K562 (cell line): ENCODE data around the gene FBXO8.

Experiments used
- EP300 ChIP-seq: IDR thresholded peaks from 2 replicates; pipeline ENCODE4 v1.6.1; 2012; ENCODE audit warnings: low read length, improper control_type of control experiment
- MAFF ChIP-seq: IDR thresholded peaks from 2 replicates; pipeline ENCODE4 v1.6.1; 2012; ENCODE audit warnings: low read length, improper control_type of control experiment
- PHF21A ChIP-seq: fragments of 450-650 bp; IDR thresholded peaks from 2 replicates; pipeline ENCODE4 v1.6.1; 2017; ENCODE audit warnings: low read depth, borderline replicate concordance
- POLR2A ChIP-seq: fragments of 450-650 bp; conservative IDR thresholded peaks from 2 replicates; pipeline ENCODE4 v1.6.1; 2016
- POLR2AphosphoS5 ChIP-seq: IDR thresholded peaks from 2 replicates; pipeline ENCODE4 v1.6.1; 2011; ENCODE audit warnings: mild to moderate bottlenecking, low read depth, low read length, moderate library complexity; ENCODE audit not compliant: control insufficient read depth, insufficient read depth
- RAD21 ChIP-seq, 2 experiments: fragments of 250-450 bp in 1 of 2; fragments of 450-650 bp in 1 of 2; sonication (Bioruptor Pico) in 1 of 2; formaldehyde crosslinking in 1 of 2; IDR thresholded peaks in 1 of 2; conservative IDR thresholded peaks in 1 of 2; 2 replicates each; pipeline versions ENCODE4 v1.4.0 to v1.8.0; 2020 to 2022; ENCODE audit warnings: mild to moderate bottlenecking in 2 of 2, moderate library complexity in 1 of 2
- SAFB2 ChIP-seq: fragments of 200-400 bp; formaldehyde crosslinking; IDR thresholded peaks from 2 replicates; pipeline ENCODE4 v1.6.1; 2018; ENCODE audit warnings: borderline replicate concordance, low read length, low read depth, moderate library complexity; ENCODE audit not compliant: severe bottlenecking
- SP1 ChIP-seq: sonication (generic); formaldehyde crosslinking; IDR thresholded peaks from 2 replicates; pipeline ENCODE4 v1.8.1; 2022; ENCODE audit warnings: mild to moderate bottlenecking, missing genetic modification reagents
- ZNF274 ChIP-seq: IDR thresholded peaks from 2 replicates; pipeline ENCODE4 v1.6.1; 2011; ENCODE audit warnings: low read depth, mild to moderate bottlenecking, low read length, moderate library complexity, borderline replicate concordance
- TF ChIP-seq, protein P1 (sequence below): IDR thresholded peaks from 3 replicates; pipeline ENCODE4 v1.6.1; 2011; ENCODE audit warnings: borderline replicate concordance, mild to moderate bottlenecking; ENCODE audit not compliant: insufficient read length, insufficient read depth

DNA sequence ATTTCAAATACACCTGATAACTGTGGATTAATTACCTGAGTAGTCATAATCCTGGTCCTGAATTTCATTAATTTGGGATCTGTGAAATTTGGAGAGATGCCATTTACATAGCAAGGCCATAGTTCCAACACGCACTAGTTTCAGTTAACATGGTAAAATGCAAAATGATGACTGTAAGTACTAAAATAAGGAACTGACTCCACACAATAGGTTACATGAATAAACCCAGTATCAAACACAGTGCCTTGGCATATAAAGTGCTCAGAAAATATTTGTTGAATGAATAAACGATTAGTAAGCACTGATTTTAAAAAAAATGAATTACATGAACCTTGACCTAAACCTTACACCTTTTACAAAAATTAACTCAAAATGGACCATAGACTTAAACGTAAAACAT lies 9.0 kb downstream of the FBXO8 start:
- TF ChIP-seq SAFB2 (no peak), MAFF (no peak), PHF21A (no peak), EP300 (no peak), POLR2AphosphoS5 (no peak), POLR2A (no peak), SP1 (CRISPR knock-in tag) (no peak), ZNF274 (no peak), RAD21 (CRISPR knock-in tag; conservative IDR thresholded peaks at IDR 0.05 in 1 of 2, IDR thresholded peaks at IDR 0.05 in 1 of 2) (no peak)
- TF ChIP-seq, protein P1, sequence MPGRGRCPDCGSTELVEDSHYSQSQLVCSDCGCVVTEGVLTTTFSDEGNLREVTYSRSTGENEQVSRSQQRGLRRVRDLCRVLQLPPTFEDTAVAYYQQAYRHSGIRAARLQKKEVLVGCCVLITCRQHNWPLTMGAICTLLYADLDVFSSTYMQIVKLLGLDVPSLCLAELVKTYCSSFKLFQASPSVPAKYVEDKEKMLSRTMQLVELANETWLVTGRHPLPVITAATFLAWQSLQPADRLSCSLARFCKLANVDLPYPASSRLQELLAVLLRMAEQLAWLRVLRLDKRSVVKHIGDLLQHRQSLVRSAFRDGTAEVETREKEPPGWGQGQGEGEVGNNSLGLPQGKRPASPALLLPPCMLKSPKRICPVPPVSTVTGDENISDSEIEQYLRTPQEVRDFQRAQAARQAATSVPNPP, result no peak
